Spleen (tissue), 7 donors: ENCODE data around the gene DPYSL4.

Experiments used
- POLR2A ChIP-seq, 3 donors: fragments of 450-650 bp; IDR thresholded peaks; one replicate each; pipeline ENCODE4 v1.5.1; 2017; ENCODE audit warnings: antibody characterized with exemption in 3 of 3, mild to moderate bottlenecking in 1 of 3
- TF ChIP-seq, protein P1 (sequence below), 11 experiments: fragments of 200-600 bp in 7 of 11; fragments of 450-650 bp in 4 of 11; sonication (generic) in 4 of 11; IDR thresholded peaks in 8 of 11; conservative IDR thresholded peaks in 3 of 11; 1 replicate in 7 of 11; 2 replicates in 4 of 11; pipeline versions ENCODE4 v1.4.0 to v1.8.0; 2016 to 2021; ENCODE audit warnings: antibody characterized with exemption in 11 of 11, inconsistent platforms in 4 of 11, mild to moderate bottlenecking in 1 of 11
- donor health status: DM: no; HTN: no; CAD: no; lungs with moderate emphysema.
- donor health status: DM: no; HTN: no; CAD: no.
- donor health status: DM: no; HTN: no; CAD: no.

DNA sequence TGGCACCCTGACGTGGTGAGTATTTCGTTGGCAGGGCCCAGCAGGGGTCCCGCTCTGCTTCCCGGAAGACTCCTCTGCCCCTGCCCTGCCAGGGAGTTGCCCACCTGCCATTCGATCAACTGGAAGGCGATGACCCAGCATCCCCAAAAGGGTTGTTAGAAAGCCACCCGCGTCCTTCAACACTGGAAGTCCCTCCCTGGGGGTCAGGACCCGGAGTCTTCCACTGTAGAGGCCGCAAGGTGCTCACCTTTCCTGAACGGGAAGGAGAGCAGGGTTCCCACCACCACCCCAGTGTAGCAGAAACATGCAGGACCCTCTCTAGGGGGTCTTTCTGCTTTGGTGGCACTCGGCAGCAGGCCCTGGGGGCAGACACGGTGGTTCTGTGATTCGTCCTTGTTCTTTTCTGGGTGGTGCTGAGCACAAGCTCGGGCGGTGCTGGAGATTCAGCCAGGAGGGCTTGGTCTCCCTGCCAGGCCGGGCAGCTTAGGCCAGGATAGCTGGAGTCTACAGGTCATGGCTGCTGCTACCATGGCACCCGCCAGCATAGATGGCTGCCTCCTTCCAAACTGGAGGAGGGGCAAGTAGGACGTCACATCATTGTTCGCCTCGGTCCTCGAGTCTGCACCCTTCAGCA, 19.6 kb upstream of the DPYSL4 start:
- TF ChIP-seq, protein P1, sequence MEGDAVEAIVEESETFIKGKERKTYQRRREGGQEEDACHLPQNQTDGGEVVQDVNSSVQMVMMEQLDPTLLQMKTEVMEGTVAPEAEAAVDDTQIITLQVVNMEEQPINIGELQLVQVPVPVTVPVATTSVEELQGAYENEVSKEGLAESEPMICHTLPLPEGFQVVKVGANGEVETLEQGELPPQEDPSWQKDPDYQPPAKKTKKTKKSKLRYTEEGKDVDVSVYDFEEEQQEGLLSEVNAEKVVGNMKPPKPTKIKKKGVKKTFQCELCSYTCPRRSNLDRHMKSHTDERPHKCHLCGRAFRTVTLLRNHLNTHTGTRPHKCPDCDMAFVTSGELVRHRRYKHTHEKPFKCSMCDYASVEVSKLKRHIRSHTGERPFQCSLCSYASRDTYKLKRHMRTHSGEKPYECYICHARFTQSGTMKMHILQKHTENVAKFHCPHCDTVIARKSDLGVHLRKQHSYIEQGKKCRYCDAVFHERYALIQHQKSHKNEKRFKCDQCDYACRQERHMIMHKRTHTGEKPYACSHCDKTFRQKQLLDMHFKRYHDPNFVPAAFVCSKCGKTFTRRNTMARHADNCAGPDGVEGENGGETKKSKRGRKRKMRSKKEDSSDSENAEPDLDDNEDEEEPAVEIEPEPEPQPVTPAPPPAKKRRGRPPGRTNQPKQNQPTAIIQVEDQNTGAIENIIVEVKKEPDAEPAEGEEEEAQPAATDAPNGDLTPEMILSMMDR (IDR thresholded peaks at IDR 0.05 in 8 of 11, conservative IDR thresholded peaks at IDR 0.05 in 3 of 11): no peak
- TF ChIP-seq POLR2A (IDR thresholded peaks at IDR 0.05): no peak
